ENCODE results near the gene SPINT2. TPM values are rescaled to one million over a fixed set of nuclear protein-coding genes. Genes with fewer than 3 reads are reported as not detected.

Gene SPINT2
- total and polyA plus RNA-seq, 4 experiments from 2014 or later: 35.7 to 94.5 (median 56.3) TPM

GRCh38 chr19:38307076-38307475 is 42.7 kb downstream of the SPINT2 start:
- CTCF ChIA-PET (ENCODE audit: partially characterized antibody): no interaction called here
- POLR2A ChIA-PET (ENCODE audit: partially characterized antibody): no interaction called here
- intact Hi-C loops (cut with micrococcal nuclease): no loop called here
- Histone ChIP-seq H3K4me3 (ENCODE audit: low read length in 2 of 2) (no peak overlapping the region), H3K27me3 (ENCODE audit: insufficient read depth, low read length) (no peaks in the 10 kb centered on the region), H3K36me3 (ENCODE audit: insufficient read depth, low read length) (peaks cover 11% of the 10 kb centered on the region), H3K4me1 (ENCODE audit: insufficient read depth, low read length) (no peaks in the 10 kb centered on the region), H3K27ac (ENCODE audit: low read depth, low read length) (no peak overlapping the region), H3K9me3 (ENCODE audit: control insufficient read depth in 1 of 2, low read length in 2 of 2) (no peaks in the 10 kb centered on the region)
- Mint-ChIP-seq H3K4me3 (no peak overlapping the region), H3K27ac (peak overlapping the region in 1 of 7 donors; percentile 44), H3K9me3 (peaks cover 0 to 1% (median 0%) of the 10 kb centered on the region in 8 donors), H3K4me1 (peaks cover 0 to 6% (median under 1%) of the 10 kb centered on the region in 4 donors), H3K27me3 (no peaks in the 10 kb centered on the region), H3K36me3 (peaks cover 11 to 27% of the 10 kb centered on the region in 2 donors)
- DNase-seq: no peak

GRCh38 chr19:38307597-38307996 is 43.2 kb downstream of the SPINT2 start:
- POLR2A ChIA-PET (ENCODE audit: partially characterized antibody): no interaction called here
- no peak for DNase-seq
- no peaks in the 10 kb centered on the region for H3K27me3 Mint-ChIP-seq
- peak overlapping the region in 1 of 7 donors; percentile 24 for H3K27ac Mint-ChIP-seq
- H3K9me3 Mint-ChIP-seq: peaks cover 0 to under 1% (median 0%) of the 10 kb centered on the region in 8 donors
- Histone ChIP-seq H3K9me3 (ENCODE audit: control insufficient read depth in 1 of 2, low read length in 2 of 2) (no peaks in the 10 kb centered on the region), H3K36me3 (ENCODE audit: insufficient read depth, low read length) (peaks cover 11% of the 10 kb centered on the region), H3K4me1 (ENCODE audit: insufficient read depth, low read length) (no peaks in the 10 kb centered on the region), H3K4me3 (ENCODE audit: low read length in 2 of 2) (no peak overlapping the region), H3K27ac (ENCODE audit: low read depth, low read length) (no peak overlapping the region), H3K27me3 (ENCODE audit: insufficient read depth, low read length) (no peaks in the 10 kb centered on the region)
- H3K4me3 Mint-ChIP-seq: no peak overlapping the region
- H3K36me3 Mint-ChIP-seq: peaks cover 11 to 26% of the 10 kb centered on the region in 2 donors
- peaks cover 2 to 9% (median 2%) of the 10 kb centered on the region in 4 donors for H3K4me1 Mint-ChIP-seq
- CTCF ChIA-PET (ENCODE audit: partially characterized antibody): no interaction called here
- intact Hi-C loops (cut with micrococcal nuclease): no loop called here

GRCh38 chr19:38308006-38308766 is 43.8 kb downstream of the SPINT2 start:
- POLR2A ChIA-PET (ENCODE audit: partially characterized antibody): no interaction called here
- intact Hi-C loops (cut with micrococcal nuclease): no loop called here
- H3K27me3 ChIP-seq (ENCODE audit: insufficient read depth, low read length): no peaks in the 10 kb centered on the region
- peaks cover 11% of the 10 kb centered on the region for H3K36me3 ChIP-seq (ENCODE audit: insufficient read depth, low read length)
- no peaks in the 10 kb centered on the region for H3K4me1 ChIP-seq (ENCODE audit: insufficient read depth, low read length)
- no peaks in the 10 kb centered on the region for H3K27me3 Mint-ChIP-seq
- H3K27ac ChIP-seq (ENCODE audit: low read depth, low read length): no peak overlapping the region
- no peak overlapping the region for H3K4me3 ChIP-seq (ENCODE audit: low read length in 2 of 2)
- H3K36me3 Mint-ChIP-seq: peaks cover 11 to 24% of the 10 kb centered on the region in 2 donors
- H3K4me3 Mint-ChIP-seq: no peak overlapping the region
- H3K27ac Mint-ChIP-seq: peak overlapping the region in 2 of 7 donors; percentile 24 to 52
- no peaks in the 10 kb centered on the region for H3K9me3 Mint-ChIP-seq
- peaks cover 2 to 10% (median 4%) of the 10 kb centered on the region in 4 donors for H3K4me1 Mint-ChIP-seq
- DNase-seq: no peak
- no peaks in the 10 kb centered on the region for H3K9me3 ChIP-seq (ENCODE audit: control insufficient read depth in 1 of 2, low read length in 2 of 2)
- CTCF ChIA-PET (ENCODE audit: partially characterized antibody): no interaction called here

- intact Hi-C loops (cut with micrococcal nuclease): no loop called here
- CTCF ChIA-PET (ENCODE audit: partially characterized antibody): no interaction called here
Observed at GRCh38 chr19:38308926-38309614, 44.7 kb downstream of the SPINT2 start.

GRCh38 chr19:38309615-38310278 is 45.4 kb downstream of the SPINT2 start:
- no peaks in the 10 kb centered on the region for H3K9me3 ChIP-seq (ENCODE audit: control insufficient read depth in 1 of 2, low read length in 2 of 2)
- intact Hi-C loops (cut with micrococcal nuclease): no loop called here
- no peak for DNase-seq
- ChIA-PET POLR2A (ENCODE audit: partially characterized antibody) (no interaction called here), CTCF (ENCODE audit: partially characterized antibody) (no interaction called here)
- H3K27me3 ChIP-seq (ENCODE audit: insufficient read depth, low read length): no peaks in the 10 kb centered on the region
- no peaks in the 10 kb centered on the region for H3K9me3 Mint-ChIP-seq
- no peak overlapping the region for H3K4me3 ChIP-seq (ENCODE audit: low read length in 2 of 2)
- peaks cover 11 to 24% of the 10 kb centered on the region in 2 donors for H3K36me3 Mint-ChIP-seq
- H3K27ac ChIP-seq (ENCODE audit: low read depth, low read length): no peak overlapping the region
- H3K27me3 Mint-ChIP-seq: no peaks in the 10 kb centered on the region
- H3K4me1 Mint-ChIP-seq: peaks cover 5 to 14% (median 10%) of the 10 kb centered on the region in 4 donors
- no peaks in the 10 kb centered on the region for H3K4me1 ChIP-seq (ENCODE audit: insufficient read depth, low read length)
- H3K36me3 ChIP-seq (ENCODE audit: insufficient read depth, low read length): peaks cover 11% of the 10 kb centered on the region
- peak overlapping the region in 1 of 7 donors; percentile 69 for H3K27ac Mint-ChIP-seq
- no peak overlapping the region for H3K4me3 Mint-ChIP-seq

More at GRCh38 chr19:38308926-38309614, 44.7 kb downstream of the SPINT2 start:
- DNase-seq: no peak
- H3K27me3 ChIP-seq (ENCODE audit: insufficient read depth, low read length): no peaks in the 10 kb centered on the region
- no peaks in the 10 kb centered on the region for H3K4me1 ChIP-seq (ENCODE audit: insufficient read depth, low read length)
- no peak overlapping the region for H3K4me3 ChIP-seq (ENCODE audit: low read length in 2 of 2)
- POLR2A ChIA-PET (ENCODE audit: partially characterized antibody): no interaction called here
- no peaks in the 10 kb centered on the region for H3K9me3 Mint-ChIP-seq
- H3K36me3 Mint-ChIP-seq: peaks cover 11 to 24% of the 10 kb centered on the region in 2 donors
- peaks cover 11% of the 10 kb centered on the region for H3K36me3 ChIP-seq (ENCODE audit: insufficient read depth, low read length)
- H3K4me3 Mint-ChIP-seq: no peak overlapping the region
- H3K27ac ChIP-seq (ENCODE audit: low read depth, low read length): no peak overlapping the region
- H3K4me1 Mint-ChIP-seq: peaks cover 5 to 14% (median 10%) of the 10 kb centered on the region in 4 donors
- no peaks in the 10 kb centered on the region for H3K27me3 Mint-ChIP-seq
- no peaks in the 10 kb centered on the region for H3K9me3 ChIP-seq (ENCODE audit: control insufficient read depth in 1 of 2, low read length in 2 of 2)
- H3K27ac Mint-ChIP-seq: no peak overlapping the region

- H3K36me3 ChIP-seq (ENCODE audit: insufficient read depth, low read length): peaks cover 11% of the 10 kb centered on the region
- H3K4me3 ChIP-seq (ENCODE audit: low read length in 2 of 2): no peak overlapping the region
- H3K9me3 ChIP-seq (ENCODE audit: control insufficient read depth in 1 of 2, low read length in 2 of 2): no peaks in the 10 kb centered on the region
- no peak overlapping the region for H3K4me3 Mint-ChIP-seq
- intact Hi-C loops (cut with micrococcal nuclease): no loop called here
- no peak for DNase-seq
- ChIA-PET POLR2A (ENCODE audit: partially characterized antibody) (no interaction called here), CTCF (ENCODE audit: partially characterized antibody) (interaction anchor here (0.6 kb wide), 1 partner anchor 522 kb away, joined by 3 read pairs; no protein-coding TSS in a partner anchor)
- H3K27me3 Mint-ChIP-seq: no peaks in the 10 kb centered on the region
- H3K4me1 Mint-ChIP-seq: peaks cover 7 to 16% (median 14%) of the 10 kb centered on the region in 4 donors
- H3K27ac Mint-ChIP-seq: peak overlapping the region in 1 of 7 donors; percentile 26
- peaks cover 11 to 24% of the 10 kb centered on the region in 2 donors for H3K36me3 Mint-ChIP-seq
- H3K27ac ChIP-seq (ENCODE audit: low read depth, low read length): no peak overlapping the region
- no peaks in the 10 kb centered on the region for H3K9me3 Mint-ChIP-seq
- peaks cover 4% of the 10 kb centered on the region for H3K4me1 ChIP-seq (ENCODE audit: insufficient read depth, low read length)
- H3K27me3 ChIP-seq (ENCODE audit: insufficient read depth, low read length): no peaks in the 10 kb centered on the region
Observed at GRCh38 chr19:38310279-38310670, 45.9 kb downstream of the SPINT2 start.

- H3K27ac Mint-ChIP-seq: peak overlapping the region in 1 of 7 donors; percentile 70
- no peak overlapping the region for H3K4me3 Mint-ChIP-seq
- no peak overlapping the region for H3K27ac ChIP-seq (ENCODE audit: low read depth, low read length)
- no peaks in the 10 kb centered on the region for H3K9me3 Mint-ChIP-seq
- no peaks in the 10 kb centered on the region for H3K27me3 Mint-ChIP-seq
- H3K9me3 ChIP-seq (ENCODE audit: control insufficient read depth in 1 of 2, low read length in 2 of 2): no peaks in the 10 kb centered on the region
- CTCF ChIA-PET (ENCODE audit: partially characterized antibody): no interaction called here
- H3K4me1 Mint-ChIP-seq: peaks cover 7 to 20% (median 17%) of the 10 kb centered on the region in 4 donors
- H3K36me3 ChIP-seq (ENCODE audit: insufficient read depth, low read length): peaks cover 11% of the 10 kb centered on the region
- POLR2A ChIA-PET (ENCODE audit: partially characterized antibody): no interaction called here
- H3K4me3 ChIP-seq (ENCODE audit: low read length in 2 of 2): no peak overlapping the region
- peaks cover 6% of the 10 kb centered on the region for H3K4me1 ChIP-seq (ENCODE audit: insufficient read depth, low read length)
- H3K27me3 ChIP-seq (ENCODE audit: insufficient read depth, low read length): no peaks in the 10 kb centered on the region
- intact Hi-C loops (cut with micrococcal nuclease): no loop called here
- H3K36me3 Mint-ChIP-seq: peaks cover 11 to 25% of the 10 kb centered on the region in 2 donors
- DNase-seq: no peak
Observed at GRCh38 chr19:38310986-38311385, 46.6 kb downstream of the SPINT2 start.
